ENCODE data around the gene SUCLG2. TPM values are rescaled to one million over a fixed set of nuclear protein-coding genes. Genes with fewer than 3 reads are reported as not detected.
"Not testable (repeated sequence)": the region's sequence is repeated elsewhere in the genome, so short reads cannot be mapped to it uniquely, and the experiment has no call there.

The SUCLG2 gene
- total RNA-seq, 2 donors from 2014 or later: 42.0 to 50.4 TPM

GRCh38 chr3:67540198-67540894 lies 114.1 kb downstream of the SUCLG2 start:
- WGBS, 2 donors: 87 to 91% methylated on average over 5 to 8 of the region's 8 CpGs
- Histone ChIP-seq H3K27me3 (no peaks in the 10 kb centered on the region), H3K4me1 (no peaks in the 10 kb centered on the region), H3K9me3 (no peaks in the 10 kb centered on the region), H3K4me3 (no peak overlapping the region), H3K36me3 (replicated peaks in 1 of 2; ENCODE audit: insufficient read depth in 1 of 2, low read depth in 2 of 2) (no peaks in the 10 kb centered on the region), H3K27ac (no peak overlapping the region)
- no peak for TF ChIP-seq CTCF (IDR thresholded peaks at IDR 0.05)
- TF ChIP-seq POLR2A (IDR thresholded peaks at IDR 0.05): no peak
- no peak for ATAC-seq
- DNase-seq: no peak
- intact Hi-C loops (cut with DNase I): no loop called here

- H3K27me3 ChIP-seq; intact Hi-C loops (cut with DNase I); H3K36me3 ChIP-seq (replicated peaks in 1 of 2; ENCODE audit: insufficient read depth in 1 of 2, low read depth in 2 of 2); H3K4me3 ChIP-seq; H3K4me1 ChIP-seq; DNase-seq; H3K9me3 ChIP-seq; H3K27ac ChIP-seq; ATAC-seq: not testable (repeated sequence)
- 85 to 99% methylated on average over 4 of the region's 4 CpGs for WGBS, 2 donors
Measured at GRCh38 chr3:67537203-67537602, 117.2 kb downstream of the SUCLG2 start.

- Histone ChIP-seq H3K9me3 (no peaks in the 10 kb centered on the region), H3K27ac (no peak overlapping the region), H3K36me3 (replicated peaks in 1 of 2; ENCODE audit: insufficient read depth in 1 of 2, low read depth in 2 of 2) (no peaks in the 10 kb centered on the region), H3K4me3 (no peak overlapping the region), H3K4me1 (no peaks in the 10 kb centered on the region), H3K27me3 (no peaks in the 10 kb centered on the region)
- TF ChIP-seq POLR2A (IDR thresholded peaks at IDR 0.05) (no peak), CTCF (IDR thresholded peaks at IDR 0.05) (no peak)
- ATAC-seq: no peak
- intact Hi-C loops (cut with DNase I): no loop called here
- WGBS, 2 donors: 90 to 92% methylated on average over 3 of the region's 3 CpGs
- DNase-seq: no peak
Measured at GRCh38 chr3:67535006-67535405, 119.4 kb downstream of the SUCLG2 start.

GRCh38 chr3:67534594-67534993 lies 119.8 kb downstream of the SUCLG2 start:
- ATAC-seq (no peak), DNase-seq (no peak)
- TF ChIP-seq POLR2A (IDR thresholded peaks at IDR 0.05) (no peak), CTCF (IDR thresholded peaks at IDR 0.05) (no peak)
- Histone ChIP-seq H3K4me3 (no peak overlapping the region), H3K4me1 (no peaks in the 10 kb centered on the region), H3K27me3 (no peaks in the 10 kb centered on the region), H3K36me3 (replicated peaks in 1 of 2; ENCODE audit: insufficient read depth in 1 of 2, low read depth in 2 of 2) (no peaks in the 10 kb centered on the region), H3K27ac (no peak overlapping the region), H3K9me3 (no peaks in the 10 kb centered on the region)
- intact Hi-C loops (cut with DNase I): no loop called here

GRCh38 chr3:67531181-67532101 lies 123.0 kb downstream of the SUCLG2 start:
- no peak for TF ChIP-seq CTCF (IDR thresholded peaks at IDR 0.05)
- no peak for TF ChIP-seq POLR2A (IDR thresholded peaks at IDR 0.05)
- 86% methylated on average over 6 of the region's 6 CpGs for WGBS, 2 donors
- intact Hi-C loops (cut with DNase I): no loop called here

More at GRCh38 chr3:67531181-67532101, 123.0 kb downstream of the SUCLG2 start:
- Histone ChIP-seq H3K4me1 (no peaks in the 10 kb centered on the region), H3K36me3 (replicated peaks in 1 of 2; ENCODE audit: insufficient read depth in 1 of 2, low read depth in 2 of 2) (peaks cover 0 to 2% of the 10 kb centered on the region in 2 donors), H3K27me3 (no peaks in the 10 kb centered on the region), H3K9me3 (no peaks in the 10 kb centered on the region), H3K27ac (no peak overlapping the region), H3K4me3 (no peak overlapping the region)
- DNase-seq (no peak), ATAC-seq (no peak)

Measured in body of pancreas (tissue), 4 donors.